GM19239 (cell line): Measurements from ENCODE around the gene CCDC9B.

Experiments
- DNase-seq: peaks from one replicate; pipeline ENCODE4 v3.0.0; 2011; ENCODE audit warnings: low spot score; ENCODE audit not compliant: insufficient read length
- FAIRE-seq: peaks from 2 replicates; lab custom pipeline; 2011; peaks lifted over from hg19 to GRCh38; lab: Jason Lieb, UNC

The CCDC9B gene

GRCh38 chr15:40340740-40341400 is at the start of gene CCDC9B:
Gene CCDC9B, minus strand, starts transcription at chr15:40340939. Its CDS starts 120 bp downstream, at chr15:40340819.
- DNase-seq (no peak), FAIRE-seq (no peak)

GRCh38 chr15:40389824-40390595 is 49.3 kb upstream of the CCDC9B start:
- DNase-seq (no peak), FAIRE-seq (no peak)

- FAIRE-seq (no peak), DNase-seq (no peak)
Measured at GRCh38 chr15:40388941-40389823, 48.4 kb upstream of the CCDC9B start.

- no peak for FAIRE-seq
- no peak for DNase-seq
Measured at GRCh38 chr15:40386480-40386879, 45.7 kb upstream of the CCDC9B start.

- FAIRE-seq = peak; percentile 98
Measured at GRCh38 chr15:40382580-40383456, 42.1 kb upstream of the CCDC9B start, which contains the start of gene KNSTRN. Gene KNSTRN, plus strand, starts transcription at chr15:40382721. Its CDS starts 115 bp downstream, at chr15:40382836.

GRCh38 chr15:40381818-40382529 is 41.2 kb upstream of the CCDC9B start:
- DNase-seq (no peak), FAIRE-seq (no peak)

More at GRCh38 chr15:40382580-40383456, 42.1 kb upstream of the CCDC9B start, which contains the start of gene KNSTRN:
- DNase-seq = peak; percentile 88

- no peak for DNase-seq
- no peak for FAIRE-seq
Measured at GRCh38 chr15:40380636-40381035, 39.9 kb upstream of the CCDC9B start.

- FAIRE-seq (no peak), DNase-seq (no peak)
Measured at GRCh38 chr15:40379853-40380252, 39.1 kb upstream of the CCDC9B start.

- FAIRE-seq (no peak), DNase-seq (no peak)
Measured at GRCh38 chr15:40379374-40379773, 38.6 kb upstream of the CCDC9B start.

- FAIRE-seq (no peak), DNase-seq (no peak)
Measured at GRCh38 chr15:40377606-40378005, 36.9 kb upstream of the CCDC9B start.

GRCh38 chr15:40372981-40373380 is 32.2 kb upstream of the CCDC9B start:
- no peak for DNase-seq
- no peak for FAIRE-seq

- DNase-seq (no peak), FAIRE-seq (no peak)
Measured at GRCh38 chr15:40369971-40370370, 29.2 kb upstream of the CCDC9B start.

- no peak for DNase-seq
- no peak for FAIRE-seq
Measured at GRCh38 chr15:40369474-40369869, 28.7 kb upstream of the CCDC9B start.

- FAIRE-seq (no peak), DNase-seq (no peak)
Measured at GRCh38 chr15:40368719-40369473, 28.2 kb upstream of the CCDC9B start.

GRCh38 chr15:40367686-40368611 is 27.2 kb upstream of the CCDC9B start:
- DNase-seq = peak; percentile 95
- peak; percentile 90 for FAIRE-seq

- DNase-seq = no peak
- FAIRE-seq = no peak
Measured at GRCh38 chr15:40367371-40367685, 26.6 kb upstream of the CCDC9B start.
